ENCODE results near the gene HOXA4.
A peak's percentile ranks its signal among the peaks of the same experiment; 100 is the strongest.

DNA sequence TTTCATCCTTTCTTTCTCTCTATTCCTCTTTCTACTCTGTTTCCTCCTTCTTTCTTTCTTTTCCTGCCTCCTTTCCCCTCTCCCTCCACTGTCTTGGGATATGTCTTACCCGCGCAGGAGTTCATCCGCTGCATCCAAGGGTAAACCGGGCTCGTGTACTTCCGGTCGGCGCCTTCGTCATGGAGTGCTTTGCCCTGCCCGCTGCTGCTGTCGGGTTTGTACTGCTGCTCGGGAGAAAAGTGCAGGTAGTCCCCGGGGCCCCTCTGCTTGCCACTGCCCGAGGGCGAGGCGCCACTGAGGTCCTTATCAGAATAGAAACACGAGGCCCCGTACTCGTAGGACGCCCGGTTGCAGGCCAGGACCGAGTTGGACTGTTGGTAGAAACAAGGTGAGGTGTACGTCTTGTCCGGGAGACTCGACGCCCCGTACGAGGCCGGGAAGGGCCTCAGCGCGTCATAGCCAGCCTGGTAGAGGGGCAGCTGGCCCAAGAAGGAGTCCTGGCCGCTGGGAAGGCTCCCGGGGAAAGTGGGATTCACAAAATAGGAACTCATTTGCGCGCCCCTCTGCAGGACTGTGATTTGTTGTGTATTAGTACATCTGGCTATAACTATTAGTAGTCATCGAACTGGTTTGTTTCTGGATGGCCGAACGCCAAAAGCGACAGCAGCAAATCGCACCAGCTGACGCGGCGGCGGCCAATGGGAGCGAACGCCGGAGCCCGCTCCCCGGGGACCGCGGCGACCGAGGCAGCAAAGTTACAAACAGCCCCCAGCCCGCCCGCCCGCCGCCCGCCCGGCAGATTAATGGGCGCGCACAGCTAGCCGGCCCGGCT is 16.9 kb upstream of the HOXA4 start, which contains the start of gene HOXA6:
- TF ChIP-seq, protein P1, sequence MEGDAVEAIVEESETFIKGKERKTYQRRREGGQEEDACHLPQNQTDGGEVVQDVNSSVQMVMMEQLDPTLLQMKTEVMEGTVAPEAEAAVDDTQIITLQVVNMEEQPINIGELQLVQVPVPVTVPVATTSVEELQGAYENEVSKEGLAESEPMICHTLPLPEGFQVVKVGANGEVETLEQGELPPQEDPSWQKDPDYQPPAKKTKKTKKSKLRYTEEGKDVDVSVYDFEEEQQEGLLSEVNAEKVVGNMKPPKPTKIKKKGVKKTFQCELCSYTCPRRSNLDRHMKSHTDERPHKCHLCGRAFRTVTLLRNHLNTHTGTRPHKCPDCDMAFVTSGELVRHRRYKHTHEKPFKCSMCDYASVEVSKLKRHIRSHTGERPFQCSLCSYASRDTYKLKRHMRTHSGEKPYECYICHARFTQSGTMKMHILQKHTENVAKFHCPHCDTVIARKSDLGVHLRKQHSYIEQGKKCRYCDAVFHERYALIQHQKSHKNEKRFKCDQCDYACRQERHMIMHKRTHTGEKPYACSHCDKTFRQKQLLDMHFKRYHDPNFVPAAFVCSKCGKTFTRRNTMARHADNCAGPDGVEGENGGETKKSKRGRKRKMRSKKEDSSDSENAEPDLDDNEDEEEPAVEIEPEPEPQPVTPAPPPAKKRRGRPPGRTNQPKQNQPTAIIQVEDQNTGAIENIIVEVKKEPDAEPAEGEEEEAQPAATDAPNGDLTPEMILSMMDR (IDR thresholded peaks at IDR 0.05; ENCODE audit: low read depth, low read length, poor library complexity, severe bottlenecking), result no peak
- TF ChIP-seq EZH2phosphoT487 (IDR thresholded peaks at IDR 0.05; ENCODE audit: borderline replicate concordance, low read length), result 0 out of 2 replicates have a peak, but pooled peaks have one; percentile 46

Measured in DOHH2 (cell line).